ENCODE measurements around the gene PALS1. TPM values are rescaled to one million over a fixed set of nuclear protein-coding genes. Genes with fewer than 3 reads are reported as not detected.

The PALS1 gene
- total and polyA plus RNA-seq, 2 of the 8 experiments (the other 6 are each of a cell fraction or from before 2014, with no cell fraction given), result 6.7 to 25.1 TPM

GRCh38 chr14:67239582-67239981 is 1.7 kb upstream of the PALS1 start:
- Histone ChIP-seq H3K4me1 (replicated peaks in 1 of 4; ENCODE audit: control insufficient read depth in 3 of 4, insufficient read depth in 4 of 4, low read length in 3 of 4) (peaks cover 0 to 4% (median 2%) of the 10 kb centered on the region in 4 experiments; a peak in 3 of 7 replicates), H3K4me2 (ENCODE audit: insufficient read depth in 1 of 2, low read depth in 2 of 2, low read length in 2 of 2) (peak overlapping the region in 1 of 2 experiments; percentile 86; a peak in 1 of 4 replicates), H3K27me3 (replicated peaks in 1 of 4; ENCODE audit: control insufficient read depth in 3 of 4, extremely low read depth in 1 of 4, insufficient read depth in 3 of 4, low read length in 3 of 4) (peaks cover 0 to 8% (median 7%) of the 10 kb centered on the region in 4 experiments; a peak in 5 of 7 replicates), H4K20me1 (replicated peaks in 1 of 2; ENCODE audit: control insufficient read depth in 1 of 2, insufficient read depth in 2 of 2, low read length in 2 of 2) (no peaks in the 10 kb centered on the region), H3K4me3 (ENCODE audit: extremely low read depth in 1 of 4, insufficient read depth in 2 of 4, low read depth in 3 of 4, low read length in 4 of 4) (no peak overlapping the region), H3K18ac (ENCODE audit: extremely low read depth, low read length) (no peak overlapping the region), H3K14ac (ENCODE audit: insufficient read length) (no peak overlapping the region), H2AK5ac (ENCODE audit: low read depth, low read length) (no peak overlapping the region), H3K56ac (replicated peaks; ENCODE audit: insufficient read length, low read depth, low read length) (no peak overlapping the region), H2BK5ac (ENCODE audit: low read depth, low read length) (no peak overlapping the region), H4K5ac (ENCODE audit: insufficient read length, low read depth, low read length) (no peak overlapping the region), H2AFZ (ENCODE audit: low read length) (no peak overlapping the region), H2BK15ac (ENCODE audit: low read length) (no peak overlapping the region), H3K4ac (replicated peaks; ENCODE audit: insufficient read length, low read depth, low read length) (no peak overlapping the region), H3K36me3 (ENCODE audit: control insufficient read depth in 2 of 4, insufficient read depth in 4 of 4, low read length in 3 of 4) (no peaks in the 10 kb centered on the region), H2BK120ac (replicated peaks; ENCODE audit: low read depth, low read length) (no peak overlapping the region), H3K9me3 (ENCODE audit: insufficient read depth in 2 of 2, low read depth in 1 of 2, low read length in 1 of 2) (no peaks in the 10 kb centered on the region), H2BK12ac (ENCODE audit: low read depth, low read length) (no peak overlapping the region), H4K8ac (ENCODE audit: extremely low read depth, insufficient read depth, low read length) (no peak overlapping the region), H3K23me2 (ENCODE audit: low read depth, low read length) (peaks cover 4% of the 10 kb centered on the region; the same call in 1 of the 2 replicates), H3K79me2 (ENCODE audit: control insufficient read depth in 1 of 2, insufficient read depth in 2 of 2, low read length in 2 of 2) (peaks cover 0 to 24% of the 10 kb centered on the region in 2 experiments; a peak in 2 of 4 replicates), H3K9ac (replicated peaks in 1 of 4; ENCODE audit: extremely low read depth in 1 of 4, low read depth in 3 of 4, low read length in 3 of 4) (no peak overlapping the region), H3K23ac (ENCODE audit: insufficient read length) (no peak overlapping the region), H3K79me1 (ENCODE audit: low read depth, low read length) (no peaks in the 10 kb centered on the region), H4K91ac (replicated peaks; ENCODE audit: insufficient read length, low read length) (no peak overlapping the region), H3K27ac (ENCODE audit: low read depth, low read length) (no peak overlapping the region), H2BK20ac (ENCODE audit: low read length) (no peak overlapping the region)
- no peak for DNase-seq (ENCODE audit: low read depth in 1 of 2, low spot score in 2 of 2)
- CTCF ChIA-PET (ENCODE audit: partially characterized antibody), result interaction anchor here (0.9 to 1.1 kb wide), 2 partner anchors 120 to 125 kb away, joined by 3 to 4 read pairs; partner anchors contain the start of gene ATP6V1D
- WGBS, 2 experiments (ENCODE audit: extremely low coverage in 1 of 2, insufficient coverage in 1 of 2, insufficient read length in 1 of 2, insufficient replicate concordance in 2 of 2, low coverage in 1 of 2, low lambda C conversion rate in 2 of 2, missing lambda C conversion rate in 1 of 2), result 92% methylated on average over 14 of the region's 14 CpGs; no CpG with 5 or more reads in 1 of the 2 experiments
- POLR2A ChIA-PET (ENCODE audit: partially characterized antibody), result no interaction called here
- FAIRE-seq, result no peak
- TF ChIP-seq POLR2AphosphoS5 (IDR thresholded peaks at IDR 0.05; ENCODE audit: low read depth, low read length) (no peak), SP4 (IDR thresholded peaks at IDR 0.05; ENCODE audit: low read length) (no peak), KDM4A (IDR thresholded peaks at IDR 0.05; ENCODE audit: low read depth, low read length, severe bottlenecking) (no peak), TBP (IDR thresholded peaks at IDR 0.05; ENCODE audit: low read depth, low read length) (no peak), TCF12 (IDR thresholded peaks at IDR 0.05; ENCODE audit: low read depth, low read length) (no peak), PHF8 (conservative IDR thresholded peaks at IDR 0.05; ENCODE audit: low read depth, low read length) (no peak), CTBP2 (IDR thresholded peaks at IDR 0.05; ENCODE audit: borderline replicate concordance, insufficient read depth, insufficient read length, low read length) (no peak), NRF1 (IDR thresholded peaks at IDR 0.05; ENCODE audit: low read depth, low read length) (no peak), BCL11A (IDR thresholded peaks at IDR 0.05; ENCODE audit: low read depth in 2 of 2, low read length in 2 of 2) (no peak), SUZ12 (IDR thresholded peaks at IDR 0.05; ENCODE audit: low read length) (no peak), RXRA (IDR thresholded peaks at IDR 0.05; ENCODE audit: insufficient read depth, low read depth, low read length) (no peak), HDAC6 (IDR thresholded peaks at IDR 0.05; ENCODE audit: low read depth, low read length) (no peak), ATF2 (IDR thresholded peaks at IDR 0.05; ENCODE audit: low read length) (no peak)
